Fibroblast of the aortic adventitia (primary cell): Measurements from ENCODE around the gene TSPOAP1. TPM values are rescaled to one million over a fixed set of nuclear protein-coding genes. Genes with fewer than 3 reads are reported as not detected.

Source experiments
- DNase-seq: peaks from one replicate; pipeline ENCODE4 v3.0.0-alpha.2; 2010; ENCODE audit warnings: low read depth
- H3K4me3 ChIP-seq: 2 replicates; pipeline ENCODE4 v1.5.1; 2011; ENCODE audit warnings: low read depth, mild to moderate bottlenecking, control low read depth, low read length, moderate library complexity
- CTCF ChIP-seq: IDR thresholded peaks from 2 replicates; pipeline ENCODE4 v1.5.1; 2011; ENCODE audit warnings: mild to moderate bottlenecking, low read length, control low read depth, inconsistent platforms; ENCODE audit not compliant: insufficient read depth
- total RNA-seq: library from RNA; depleted of rRNA; stranded (reverse); fragments of >200 nt; gene quantifications from 2 replicates; pipeline ENCODE4 v1.2.3, GENCODE V29; 2012; ENCODE audit warnings: low replicate concordance

Gene TSPOAP1
- total RNA-seq, 1 donor, result 0.18 TPM

- TF ChIP-seq CTCF, result no peak
- no peak overlapping the region for H3K4me3 ChIP-seq
- DNase-seq, result no peak
Observed at GRCh38 chr17:58275417-58275816, 53.2 kb downstream of the TSPOAP1 start.

GRCh38 chr17:58273453-58274104, 55.0 kb downstream of the TSPOAP1 start:
- no peak for DNase-seq
- no peak overlapping the region for H3K4me3 ChIP-seq
- TF ChIP-seq CTCF, result no peak

GRCh38 chr17:58272367-58273280, 56.0 kb downstream of the TSPOAP1 start:
- no peak for DNase-seq
- no peak overlapping the region for H3K4me3 ChIP-seq
- TF ChIP-seq CTCF, result no peak

GRCh38 chr17:58271216-58271931, 57.2 kb downstream of the TSPOAP1 start:
- TF ChIP-seq CTCF, result no peak
- no peak overlapping the region for H3K4me3 ChIP-seq
- DNase-seq, result no peak

DNA sequence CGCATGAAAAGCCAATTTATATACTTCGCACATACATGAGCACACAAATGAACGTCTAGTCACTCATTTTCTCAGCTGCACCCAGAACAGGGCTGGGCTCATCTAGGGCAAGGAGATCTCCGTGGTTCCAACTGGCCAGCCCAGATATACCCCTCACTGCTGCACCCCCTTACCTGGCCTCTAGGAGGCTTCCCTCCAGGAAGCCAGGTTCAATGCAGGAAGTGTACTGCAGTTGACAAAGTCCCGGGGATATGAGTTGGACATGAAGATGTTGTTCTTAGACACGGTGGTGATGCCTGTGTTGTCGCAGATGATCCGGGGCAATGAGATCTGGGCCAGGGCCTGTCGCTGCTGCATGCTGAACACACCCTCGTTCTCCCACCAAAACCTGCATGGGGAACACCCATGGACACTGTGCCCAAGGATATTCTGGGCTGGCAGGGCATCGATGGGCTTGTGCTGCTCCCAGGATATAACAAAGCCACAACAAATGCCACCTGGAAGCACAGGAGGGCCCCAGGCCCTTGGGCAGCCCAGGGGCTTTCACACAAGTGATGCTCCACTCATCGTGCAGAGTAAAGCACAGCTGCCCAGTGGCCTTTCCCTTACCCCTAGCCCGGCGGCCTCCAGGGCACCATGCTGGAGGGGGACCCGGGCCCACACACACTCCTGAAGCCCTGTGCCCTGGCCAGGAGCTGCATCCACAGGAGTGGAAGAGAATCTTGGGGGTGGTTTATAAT, 57.9 kb downstream of the TSPOAP1 start:
- no peak for DNase-seq
- H3K4me3 ChIP-seq, result no peak overlapping the region
- TF ChIP-seq CTCF, result peak; percentile 22

DNA sequence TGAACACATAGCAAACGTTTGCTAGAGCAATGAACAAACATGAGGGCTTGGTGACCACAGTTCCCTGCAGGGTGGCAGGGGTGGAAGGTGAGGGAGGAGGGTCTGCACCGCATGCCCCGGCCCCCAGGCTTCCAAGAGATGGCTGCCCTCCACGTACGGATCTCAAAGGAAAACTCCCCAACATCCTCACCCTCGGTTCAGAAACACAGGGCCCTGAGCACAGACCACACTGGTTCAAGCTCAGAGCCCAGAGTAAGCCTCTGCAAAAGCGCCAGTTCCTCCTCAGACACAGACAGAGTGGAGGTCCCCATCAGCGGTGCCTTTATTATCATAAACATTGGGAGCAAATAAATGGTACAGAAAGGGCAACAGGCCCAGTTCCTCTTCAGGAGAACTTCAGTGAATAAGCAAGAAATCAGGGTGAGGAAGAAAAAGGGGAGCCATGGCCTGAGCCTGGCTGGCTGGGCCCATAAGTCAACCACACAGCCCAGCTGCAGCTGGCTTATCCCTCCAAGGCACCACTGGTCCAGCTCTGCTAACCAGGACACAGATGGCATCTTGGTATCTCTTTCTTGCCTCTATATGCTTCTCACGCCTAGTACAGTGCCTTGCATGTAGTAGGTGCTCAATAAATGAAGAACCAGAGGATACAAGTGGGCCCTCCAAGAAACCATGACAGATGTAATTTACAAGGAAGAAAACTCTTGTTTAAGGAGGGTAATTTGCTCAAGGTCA, 58.9 kb downstream of the TSPOAP1 start:
- no peak overlapping the region for H3K4me3 ChIP-seq
- DNase-seq, result no peak
- no peak for TF ChIP-seq CTCF
